Osteocyte (in vitro differentiated cells): ENCODE results near the gene ANKRD63. TPM values are rescaled to one million over a fixed set of nuclear protein-coding genes. Genes with fewer than 3 reads are reported as not detected.

Experiments
- DNase-seq: peaks from one replicate; pipeline ENCODE4 v3.0.0; 2021; ENCODE audit warnings: mixed read lengths; ENCODE audit not compliant: unreplicated experiment; ENCODE audit errors: extremely low spot score
- H3K27ac Mint-ChIP-seq: one replicate; pipeline ENCODE4 v1.8.0; 2021; ENCODE audit warnings: mild to moderate bottlenecking, mixed read lengths; ENCODE audit not compliant: unreplicated experiment
- H3K27me3 Mint-ChIP-seq: one replicate; pipeline ENCODE4 v1.8.0; 2021; ENCODE audit warnings: mixed read lengths; ENCODE audit not compliant: unreplicated experiment
- H3K36me3 Mint-ChIP-seq: one replicate; pipeline ENCODE4 v1.8.0; 2021; ENCODE audit warnings: mixed read lengths; ENCODE audit not compliant: unreplicated experiment
- H3K4me1 Mint-ChIP-seq: one replicate; pipeline ENCODE4 v1.8.0; 2021; ENCODE audit warnings: mixed read lengths; ENCODE audit not compliant: unreplicated experiment
- H3K4me3 Mint-ChIP-seq: one replicate; pipeline ENCODE4 v1.8.0; 2021; ENCODE audit warnings: mild to moderate bottlenecking, moderate library complexity, mixed read lengths; ENCODE audit not compliant: unreplicated experiment
- H3K9me3 Mint-ChIP-seq: one replicate; pipeline ENCODE4 v1.8.0; 2021; ENCODE audit warnings: mixed read lengths; ENCODE audit not compliant: unreplicated experiment
- CTCF ChIP-seq: fragments of 200-600 bp; sonication (generic); IDR thresholded peaks from 2 replicates; pipeline ENCODE4 v1.5.0; 2021; ENCODE audit warnings: antibody characterized with exemption, mild to moderate bottlenecking, moderate library complexity
- total RNA-seq: library from RNA; stranded (reverse); gene quantifications from 2 replicates; pipeline ENCODE4 v1.2.1, GENCODE V29; 2021

Gene ANKRD63
- total RNA-seq, 1 donor from 2014 or later: 0.30 TPM

- H3K27ac Mint-ChIP-seq: no peak overlapping the region
- H3K4me3 Mint-ChIP-seq: no peak overlapping the region
- peaks cover 9% of the 10 kb centered on the region for H3K4me1 Mint-ChIP-seq
- peak; percentile 68 for DNase-seq
- peaks cover 4% of the 10 kb centered on the region for H3K27me3 Mint-ChIP-seq
- no peaks in the 10 kb centered on the region for H3K9me3 Mint-ChIP-seq
- no peaks in the 10 kb centered on the region for H3K36me3 Mint-ChIP-seq
- TF ChIP-seq CTCF: no peak
Measured at GRCh38 chr15:40240619-40241221, 42.1 kb downstream of the ANKRD63 start.

DNA sequence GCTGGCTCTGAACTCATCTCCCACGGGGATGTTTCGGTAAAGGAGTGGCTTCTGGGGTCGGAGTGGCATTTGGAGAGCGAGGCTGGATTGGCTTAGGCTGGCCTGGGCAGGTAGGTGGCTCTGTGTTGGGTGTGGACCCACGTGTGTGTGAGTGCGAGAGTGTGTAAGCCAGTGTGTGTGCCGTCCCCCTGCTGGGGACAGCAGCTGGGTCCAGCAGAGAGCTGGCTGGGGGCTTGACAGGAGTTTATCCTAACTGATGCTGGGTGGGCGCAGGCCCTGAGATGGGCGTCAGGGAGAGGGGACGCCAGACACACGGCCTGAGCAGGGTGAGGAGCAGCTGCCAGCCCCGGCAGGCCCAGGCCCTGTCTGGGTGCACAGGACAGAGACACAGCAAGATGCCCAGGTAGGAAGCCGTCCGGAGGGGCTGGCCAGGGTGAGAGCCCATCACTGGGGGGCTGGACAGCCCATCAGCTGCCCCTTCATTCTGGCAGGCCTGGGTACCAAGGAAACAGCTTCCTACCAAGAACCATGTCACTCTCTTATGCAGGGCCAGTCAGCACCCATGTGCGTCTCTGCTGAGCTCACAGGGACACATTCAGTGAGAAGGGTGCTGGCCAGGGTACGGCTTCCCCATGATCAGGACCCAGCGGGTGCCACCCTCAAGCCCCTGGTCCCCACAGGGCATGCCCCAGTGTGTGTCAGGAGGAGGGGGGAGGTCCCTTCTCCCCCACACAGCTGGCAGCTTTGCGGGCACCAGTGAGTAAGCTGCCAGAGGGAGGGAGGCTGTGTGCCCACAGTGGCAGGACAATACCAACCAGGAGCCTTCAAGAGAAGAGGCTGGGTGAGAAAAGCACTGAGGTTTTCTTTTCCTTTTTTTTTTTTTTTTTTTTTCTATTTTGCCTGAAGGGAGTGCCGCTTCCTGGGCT is 42.9 kb downstream of the ANKRD63 start:
- H3K4me1 Mint-ChIP-seq: peaks cover 9% of the 10 kb centered on the region

DNA sequence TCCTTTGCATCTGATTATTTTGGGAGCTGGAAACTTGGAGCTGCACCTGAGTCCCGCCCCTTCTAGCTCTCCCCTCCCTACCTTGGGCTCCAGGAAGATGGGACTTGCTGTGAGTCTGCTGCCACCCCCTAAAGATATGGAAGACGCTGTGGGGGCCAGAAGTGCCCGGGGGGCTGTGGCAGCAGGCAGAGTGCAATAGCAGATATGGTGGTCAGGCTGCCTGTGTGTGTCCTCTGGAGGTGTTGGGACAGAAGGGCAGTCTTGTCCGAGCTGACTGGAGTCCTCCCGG is 43.5 kb downstream of the ANKRD63 start:
- DNase-seq: no peak
- H3K27me3 Mint-ChIP-seq: peaks cover 4% of the 10 kb centered on the region
- no peaks in the 10 kb centered on the region for H3K9me3 Mint-ChIP-seq
- H3K4me1 Mint-ChIP-seq: peaks cover 9% of the 10 kb centered on the region
- H3K4me3 Mint-ChIP-seq: peak overlapping the region; percentile 52
- no peaks in the 10 kb centered on the region for H3K36me3 Mint-ChIP-seq
- no peak for TF ChIP-seq CTCF
- no peak overlapping the region for H3K27ac Mint-ChIP-seq

More for the DNA sequence above, 42.9 kb downstream of the ANKRD63 start:
- no peaks in the 10 kb centered on the region for H3K36me3 Mint-ChIP-seq
- DNase-seq: peak; percentile 81
- H3K27me3 Mint-ChIP-seq: peaks cover 4% of the 10 kb centered on the region
- no peaks in the 10 kb centered on the region for H3K9me3 Mint-ChIP-seq
- peak overlapping the region; percentile 52 for H3K4me3 Mint-ChIP-seq
- H3K27ac Mint-ChIP-seq: no peak overlapping the region
- TF ChIP-seq CTCF: no peak

GRCh38 chr15:40238532-40239403 is 44.1 kb downstream of the ANKRD63 start, which contains the start of gene PAK6:
Gene PAK6 (plus strand): TSS chr15:40239063. CDS start chr15:40264786, 25,723 bp downstream.
- Mint-ChIP-seq H3K4me3 (peak within 1 kb of the TSS; percentile 52), H3K27me3 (peaks cover 4% of the 10 kb centered on the region), H3K9me3 (no peaks in the 10 kb centered on the region), H3K4me1 (peaks cover 9% of the 10 kb centered on the region), H3K36me3 (no peaks in the 10 kb centered on the region), H3K27ac (no peak within 1 kb of the TSS)
- peak; percentile 80 for DNase-seq
- TF ChIP-seq CTCF: no peak
